Brain pericyte (primary cell): ENCODE results near the gene PTGFRN.
"Not testable (repeated sequence)": the region's sequence is repeated elsewhere in the genome, so short reads cannot be mapped to it uniquely, and the experiment has no call there.

Source experiments
- DNase-seq: peaks from one replicate; pipeline ENCODE4 v3.0.0-alpha.2; 2012; ENCODE audit warnings: low read depth, low spot score

Gene PTGFRN

GRCh38 chr1:116909512-116910378 lies at the start of gene PTGFRN:
Gene PTGFRN (plus strand): TSS chr1:116909916. CDS start chr1:116910204, 288 bp downstream.
- no peak for DNase-seq

GRCh38 chr1:116860167-116860566 lies 49.5 kb upstream of the PTGFRN start:
- DNase-seq, result not testable (repeated sequence)

- DNase-seq, result no peak
These were observed 48.6 kb upstream of the PTGFRN start for GRCh38 chr1:116861137-116861536.

GRCh38 chr1:116863031-116863430 lies 46.7 kb upstream of the PTGFRN start:
- not testable (repeated sequence) for DNase-seq

GRCh38 chr1:116866478-116866877 lies 43.2 kb upstream of the PTGFRN start:
- not testable (repeated sequence) for DNase-seq

GRCh38 chr1:116868385-116868784 lies 41.3 kb upstream of the PTGFRN start:
- DNase-seq, result no peak

- DNase-seq, result no peak
These were observed 40.1 kb upstream of the PTGFRN start for GRCh38 chr1:116869611-116870010.

- DNase-seq, result no peak
These were observed 39.4 kb upstream of the PTGFRN start for GRCh38 chr1:116870300-116870699.

- DNase-seq, result no peak
These were observed 38.0 kb upstream of the PTGFRN start for GRCh38 chr1:116871779-116872146.

- DNase-seq, result no peak
These were observed 35.9 kb upstream of the PTGFRN start for GRCh38 chr1:116873680-116874271.

- no peak for DNase-seq
These were observed 34.9 kb upstream of the PTGFRN start for GRCh38 chr1:116874733-116875249.

- DNase-seq, result no peak
These were observed 34.3 kb upstream of the PTGFRN start for GRCh38 chr1:116875391-116875790.

GRCh38 chr1:116875946-116876345 lies 33.8 kb upstream of the PTGFRN start:
- DNase-seq, result not testable (repeated sequence)

GRCh38 chr1:116877141-116877818 lies 32.4 kb upstream of the PTGFRN start:
- DNase-seq, result no peak

GRCh38 chr1:116878804-116879477 lies 30.8 kb upstream of the PTGFRN start:
- DNase-seq, result no peak

GRCh38 chr1:116879478-116880133 lies 30.1 kb upstream of the PTGFRN start:
- no peak for DNase-seq

GRCh38 chr1:116880917-116881316 lies 28.8 kb upstream of the PTGFRN start:
- DNase-seq, result no peak

GRCh38 chr1:116881879-116882520 lies 27.7 kb upstream of the PTGFRN start:
- DNase-seq, result no peak

- no peak for DNase-seq
These were observed 26.9 kb upstream of the PTGFRN start for GRCh38 chr1:116882866-116883265.

- DNase-seq, result no peak
These were observed 23.3 kb upstream of the PTGFRN start for GRCh38 chr1:116886291-116886878.
